Stimulated activated CD4-positive, alpha-beta T cell treated with anti-CD3 and anti-CD28 coated beads, Interleukin-1b, Interleukin-23, amount 100 ng/mL, for 48 hours (primary cell): ENCODE measurements around the gene MRPL44.

Source experiments
- DNase-seq: peaks from one replicate; pipeline ENCODE4 v3.0.0-alpha.2; 2020

The MRPL44 gene

DNA sequence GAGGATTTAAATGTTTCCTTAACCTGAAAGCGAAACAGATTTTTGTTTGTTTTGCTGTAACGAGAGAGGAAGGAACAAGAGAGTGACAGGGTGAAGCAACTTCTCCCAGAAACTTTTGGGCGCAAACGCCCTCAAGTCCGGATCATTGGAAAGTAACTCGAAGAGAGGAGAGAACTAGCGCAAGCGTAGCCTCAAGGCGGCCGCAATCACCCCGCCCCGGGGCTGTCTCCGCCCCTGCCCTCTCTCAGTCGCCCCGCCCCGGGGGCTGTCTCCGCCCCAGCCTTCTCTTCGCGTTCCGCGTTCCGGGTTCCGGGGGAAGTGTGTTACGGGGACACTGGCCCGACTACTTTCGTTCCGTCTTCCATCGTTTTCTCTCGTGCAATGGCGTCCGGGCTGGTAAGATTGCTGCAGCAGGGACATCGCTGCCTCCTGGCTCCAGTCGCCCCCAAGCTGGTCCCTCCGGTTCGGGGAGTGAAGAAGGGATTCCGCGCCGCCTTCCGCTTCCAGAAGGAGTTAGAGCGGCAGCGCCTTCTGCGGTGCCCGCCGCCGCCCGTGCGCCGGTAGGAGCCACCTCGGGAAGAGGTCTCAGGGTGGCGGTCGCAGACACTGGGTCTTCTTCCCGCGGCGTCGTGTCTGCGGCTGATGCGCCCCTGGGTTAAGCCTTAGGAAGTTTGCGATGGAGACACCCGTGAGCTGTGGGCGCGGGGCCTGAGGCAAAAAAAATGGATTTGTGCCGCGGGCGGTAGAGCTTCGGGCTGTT lies at the start of gene MRPL44:
Gene MRPL44 (plus strand): TSS at position 372 of the 760 bp plus-strand sequence. CDS start 10 bp downstream, at position 382.
- DNase-seq: peak; percentile 96

DNA sequence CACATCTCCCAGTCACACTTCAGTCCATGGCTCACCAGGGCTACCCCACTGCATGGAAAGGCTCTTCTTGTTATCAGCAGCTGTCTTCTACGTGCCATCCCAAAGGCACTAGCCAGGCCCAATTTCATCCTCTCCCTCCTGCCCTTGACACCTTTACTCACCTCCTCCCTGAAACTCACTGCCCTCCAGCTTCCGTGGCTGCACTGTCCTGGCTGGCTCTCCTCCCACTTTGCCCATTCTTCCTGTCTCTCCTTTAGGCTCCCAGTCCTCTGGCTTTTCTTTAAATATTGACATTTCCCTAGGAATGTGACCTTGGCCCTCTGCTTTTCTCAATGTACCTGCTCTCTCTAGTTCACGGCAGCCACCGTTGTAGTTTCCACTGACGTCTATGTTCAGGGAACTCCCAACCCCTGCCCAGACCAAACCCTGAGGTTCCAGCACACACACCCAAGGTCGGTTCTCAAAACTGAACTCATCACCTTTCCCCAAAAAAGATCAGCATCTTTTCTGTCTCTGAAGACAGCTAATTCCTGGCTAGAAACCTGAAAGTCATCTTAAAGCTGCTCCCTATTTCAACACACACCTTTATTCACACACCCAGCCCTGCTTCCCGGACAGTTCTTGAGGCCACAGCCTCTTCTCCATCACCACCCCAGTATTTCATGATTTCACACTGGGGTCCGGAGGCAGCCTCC lies 48.8 kb upstream of the MRPL44 start:
- DNase-seq: no peak

DNA sequence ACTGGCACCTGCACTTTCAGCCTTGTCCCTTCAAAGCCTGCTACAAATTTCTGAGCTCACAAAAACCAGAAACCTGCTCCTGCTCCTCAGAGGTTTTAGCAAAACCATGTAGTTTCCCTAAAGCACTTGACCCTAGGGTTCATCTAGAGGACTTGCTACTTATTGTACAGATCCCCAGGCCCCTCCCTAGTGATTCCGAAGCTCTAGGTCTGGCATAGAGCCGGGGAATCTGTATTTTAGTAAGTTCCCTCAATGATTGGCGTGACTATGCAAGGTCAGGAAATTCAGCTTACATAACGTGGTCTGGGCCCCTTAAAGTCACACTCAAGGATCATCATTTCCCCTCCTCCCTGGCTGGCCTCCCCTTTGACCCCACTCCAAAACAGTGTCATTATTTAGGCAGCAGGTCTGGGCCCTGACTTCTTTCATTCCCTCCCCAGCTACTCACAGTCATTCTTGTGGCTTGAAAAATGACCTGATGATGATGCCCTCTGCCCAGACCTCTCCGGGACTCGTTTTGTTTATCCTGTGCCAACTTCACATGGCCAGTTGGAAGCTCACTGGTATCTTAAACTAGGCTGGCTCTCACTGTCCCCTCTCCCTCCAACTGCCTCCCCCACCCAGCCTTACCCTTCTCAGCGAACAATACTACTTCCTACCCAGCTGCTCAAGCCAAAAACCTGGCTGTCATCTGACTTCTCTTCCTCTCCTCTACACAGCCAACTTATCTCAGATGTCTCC lies 48.1 kb upstream of the MRPL44 start:
- DNase-seq: no peak

DNA sequence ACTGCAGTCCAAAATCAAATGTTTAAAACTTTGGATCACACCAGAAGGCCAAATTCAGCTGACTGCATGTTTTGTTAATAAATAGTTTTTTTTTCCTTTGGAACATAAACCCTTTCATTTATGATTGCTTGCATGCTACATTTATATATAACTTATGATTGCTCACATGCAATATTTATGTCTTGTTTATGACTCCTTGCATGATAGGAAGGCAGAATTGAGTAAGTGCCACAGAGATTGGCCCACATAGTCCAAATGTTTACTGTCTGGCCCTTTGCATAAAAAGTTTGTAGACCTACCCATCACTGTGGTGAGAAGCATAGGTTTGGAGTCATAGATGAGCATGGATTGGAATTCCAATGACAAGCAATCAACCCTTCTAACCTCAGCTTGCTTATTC lies 42.9 kb upstream of the MRPL44 start:
- no peak for DNase-seq

DNA sequence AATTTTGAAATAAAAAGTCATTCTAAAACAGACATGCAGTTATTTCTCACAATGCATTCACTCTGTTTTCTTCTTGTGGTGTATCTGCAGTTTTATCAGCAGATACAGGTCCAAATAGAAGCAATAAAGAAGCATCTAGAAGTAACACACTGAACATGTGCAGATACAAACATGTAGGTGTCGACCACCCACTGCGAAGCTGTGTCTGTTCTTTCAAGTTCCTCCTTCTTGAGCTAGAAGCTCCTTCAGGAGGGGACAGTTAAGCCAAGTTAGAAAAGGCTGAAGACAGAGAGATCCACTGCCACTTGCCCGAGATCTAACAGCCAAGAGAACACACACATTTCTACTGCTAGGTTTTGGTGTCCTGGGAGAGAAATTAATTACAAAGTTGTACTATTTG lies 42.2 kb upstream of the MRPL44 start:
- no peak for DNase-seq

- DNase-seq: no peak
Observed at GRCh38 chr2:223916181-223916920, 40.9 kb upstream of the MRPL44 start.

- no peak for DNase-seq
Observed at GRCh38 chr2:223918671-223919134, 38.6 kb upstream of the MRPL44 start.

DNA sequence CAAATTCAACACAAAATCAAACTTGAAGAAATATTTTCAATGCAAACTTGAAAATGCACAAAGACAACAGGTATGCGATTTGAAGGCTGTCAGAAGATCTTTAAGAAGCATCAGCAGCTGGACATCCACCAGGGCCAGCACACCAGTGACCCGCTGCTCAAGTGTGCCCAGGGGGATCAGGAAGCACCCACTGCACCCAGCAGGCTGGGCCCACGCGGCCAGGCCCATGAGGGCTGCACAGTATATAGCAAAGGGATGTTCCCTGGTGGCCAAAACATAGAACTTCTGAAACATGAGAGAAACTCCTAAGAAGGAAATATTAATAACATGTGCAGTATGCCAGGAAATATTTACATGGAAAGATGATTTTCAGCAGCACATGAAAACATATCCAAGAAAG lies 37.2 kb upstream of the MRPL44 start:
- no peak for DNase-seq

- DNase-seq: no peak
Observed at GRCh38 chr2:223921204-223921603, 36.1 kb upstream of the MRPL44 start.

GRCh38 chr2:223922308-223922707 lies 35.0 kb upstream of the MRPL44 start:
- DNase-seq: no peak

GRCh38 chr2:223923976-223924375 lies 33.3 kb upstream of the MRPL44 start:
- no peak for DNase-seq

DNA sequence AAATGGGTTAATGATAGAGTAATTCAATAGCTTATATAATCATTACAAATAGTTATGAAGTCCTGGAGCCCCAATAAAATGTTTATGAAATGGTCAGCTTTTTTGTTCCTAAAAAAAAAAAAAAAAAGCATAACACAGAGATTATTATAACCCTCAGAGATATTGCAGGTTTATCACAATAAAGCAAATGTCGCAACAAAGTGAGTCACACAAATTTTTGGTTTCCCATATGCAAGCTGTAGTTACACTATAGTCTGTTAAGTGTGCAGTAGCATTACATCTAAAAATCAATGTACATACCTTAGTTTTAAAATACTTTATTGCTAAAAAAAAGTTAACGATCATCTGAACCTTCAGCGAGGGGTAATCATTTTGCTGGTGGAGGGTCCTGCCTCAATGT lies 32.2 kb upstream of the MRPL44 start:
- DNase-seq: no peak

GRCh38 chr2:223928113-223929006 lies 28.9 kb upstream of the MRPL44 start:
- no peak for DNase-seq

- no peak for DNase-seq
Observed at GRCh38 chr2:223929571-223930102, 27.6 kb upstream of the MRPL44 start.

- DNase-seq: no peak
Observed at GRCh38 chr2:223930103-223930976, 26.9 kb upstream of the MRPL44 start.

DNA sequence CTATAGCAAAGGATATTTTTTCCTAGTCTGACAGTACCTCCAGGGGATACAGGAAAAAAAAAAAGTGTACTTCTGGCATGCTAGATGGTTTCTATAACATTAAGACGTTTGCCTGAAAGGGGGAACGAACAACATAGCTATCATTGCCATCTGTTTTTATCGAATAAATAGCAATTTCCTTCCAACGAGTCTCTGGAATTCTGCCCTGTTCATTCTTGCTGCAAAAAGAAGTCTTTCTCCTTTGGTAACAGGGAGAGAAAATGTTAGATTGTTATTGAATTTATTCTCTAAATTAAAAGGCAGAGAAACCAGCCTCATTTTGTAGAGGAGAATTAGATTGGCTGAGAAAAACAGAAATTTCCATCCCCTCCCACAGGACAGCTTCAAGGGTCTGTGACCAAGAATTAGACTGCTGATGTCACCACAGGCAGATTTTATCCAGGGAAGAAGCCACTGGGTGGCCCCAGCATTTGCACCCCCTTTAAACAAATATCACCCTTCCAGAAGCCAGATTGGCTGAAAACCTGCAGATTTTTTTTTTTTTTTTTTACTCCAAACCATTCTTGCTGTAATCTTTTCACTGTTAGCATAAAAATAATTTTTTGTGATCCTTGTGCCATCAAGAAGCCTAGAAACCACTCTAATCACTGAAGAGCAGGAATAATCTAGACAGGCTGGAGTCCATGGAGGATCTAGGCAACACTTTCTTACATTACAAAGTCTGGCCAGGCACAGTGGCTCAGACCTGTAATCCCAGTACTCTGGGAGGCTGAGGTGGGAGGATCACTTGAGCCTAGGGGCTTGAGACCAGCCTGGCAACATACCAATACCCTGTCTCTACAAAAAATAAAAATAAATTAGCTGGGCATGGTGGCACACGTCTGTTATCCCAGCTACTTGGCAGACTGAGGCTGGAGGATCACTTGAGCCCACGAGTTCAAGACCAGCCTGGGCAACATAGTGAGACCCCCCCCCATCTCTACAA lies 24.2 kb upstream of the MRPL44 start:
- no peak for DNase-seq

GRCh38 chr2:223934870-223935269 lies 22.4 kb upstream of the MRPL44 start:
- DNase-seq: no peak

GRCh38 chr2:223935459-223936125 lies 21.7 kb upstream of the MRPL44 start:
- DNase-seq: no peak

DNA sequence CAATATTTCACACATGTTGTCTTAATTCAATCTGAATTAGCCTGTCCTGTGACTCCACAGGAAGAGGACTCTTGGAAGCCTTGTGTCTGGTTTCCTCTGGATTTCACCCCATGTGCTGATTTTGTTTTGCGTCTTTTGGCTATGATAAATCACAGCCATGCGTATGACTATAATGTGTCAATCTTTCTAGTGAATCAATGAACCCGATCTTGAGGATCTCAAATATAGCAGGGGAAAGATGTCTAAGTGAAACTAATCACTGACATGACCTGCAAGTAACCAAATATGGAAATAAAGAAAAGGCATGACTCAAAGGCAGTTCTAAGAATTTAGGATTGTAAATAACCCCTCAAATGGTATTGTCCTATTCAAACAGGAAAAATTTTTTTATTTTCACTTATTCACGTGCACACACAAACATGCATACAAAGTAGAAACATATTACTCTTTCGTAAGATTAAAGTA lies 20.4 kb upstream of the MRPL44 start:
- DNase-seq: no peak
